HG03066 (cell line): ENCODE measurements around the gene DENND1A.

Experiments used
- ATAC-seq: cut with Tn5 transposase; IDR thresholded peaks from one replicate; pipeline ENCODE4 v1.9.1; 2021; ENCODE audit warnings: low read depth; ENCODE audit not compliant: unreplicated experiment

Gene DENND1A

DNA sequence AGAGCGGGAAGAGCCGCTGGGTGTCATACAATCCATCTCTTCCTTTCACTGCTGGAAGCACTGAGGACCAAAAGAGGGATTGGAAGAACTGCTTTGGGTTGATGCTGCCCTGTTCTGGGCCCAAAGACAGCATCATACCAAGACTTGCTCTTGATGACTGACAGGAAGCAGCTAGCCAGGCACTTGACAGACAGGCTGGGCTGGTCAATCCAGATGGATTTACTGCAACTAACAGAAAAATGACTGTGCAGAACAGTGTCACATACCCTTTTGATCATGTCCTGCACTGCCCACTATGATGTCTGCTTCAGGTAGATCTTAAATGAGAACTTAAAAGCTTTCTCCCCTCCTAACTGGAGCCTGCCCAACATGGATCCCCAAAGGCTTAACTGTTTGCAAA, 416.4 kb downstream of the DENND1A start:
- no peak for ATAC-seq

DNA sequence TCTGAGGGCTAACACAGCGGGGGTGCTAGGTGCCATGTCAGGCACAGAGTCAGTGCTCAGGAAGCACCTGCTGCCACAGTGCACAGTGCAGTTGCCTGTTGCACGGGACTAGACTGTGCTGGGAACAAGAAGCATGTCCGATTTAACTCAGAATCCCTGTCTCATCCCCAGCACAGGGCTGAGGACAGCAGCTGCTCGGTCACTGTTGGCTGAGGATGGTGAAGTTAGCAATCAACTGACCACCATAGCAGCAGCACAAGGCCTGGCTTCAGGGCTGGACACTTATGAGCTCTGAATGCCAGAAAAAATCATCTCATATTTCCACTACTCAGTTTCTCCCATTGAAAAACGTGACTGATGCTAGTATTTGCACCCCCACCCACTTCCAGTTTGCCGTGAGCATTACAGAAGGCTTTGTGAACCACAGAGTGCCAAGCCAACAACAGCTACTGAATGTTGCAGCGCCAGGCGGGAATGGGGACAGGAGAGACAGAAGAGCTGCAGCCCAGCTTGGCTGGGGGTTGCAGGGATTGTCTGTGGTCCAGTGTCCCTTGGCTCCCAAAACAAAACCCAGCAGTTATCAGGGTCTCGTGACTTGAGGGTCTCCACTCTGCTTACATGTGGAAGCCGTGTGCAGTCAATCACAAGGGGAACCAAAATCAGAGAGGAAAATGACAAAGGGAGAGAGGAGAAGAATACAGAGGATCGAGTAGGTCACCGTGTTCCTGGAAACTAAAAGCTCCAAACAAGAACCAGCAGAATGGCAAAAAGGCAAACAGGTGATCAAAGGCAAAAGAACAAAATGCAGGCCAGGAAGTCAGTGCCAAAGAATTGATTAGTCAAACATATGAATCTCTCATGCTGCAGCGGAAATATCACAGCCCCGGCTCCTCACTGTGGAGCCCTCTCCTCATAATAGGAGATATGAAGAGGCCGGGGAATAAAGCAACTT, 418.3 kb downstream of the DENND1A start:
- ATAC-seq: no peak

DNA sequence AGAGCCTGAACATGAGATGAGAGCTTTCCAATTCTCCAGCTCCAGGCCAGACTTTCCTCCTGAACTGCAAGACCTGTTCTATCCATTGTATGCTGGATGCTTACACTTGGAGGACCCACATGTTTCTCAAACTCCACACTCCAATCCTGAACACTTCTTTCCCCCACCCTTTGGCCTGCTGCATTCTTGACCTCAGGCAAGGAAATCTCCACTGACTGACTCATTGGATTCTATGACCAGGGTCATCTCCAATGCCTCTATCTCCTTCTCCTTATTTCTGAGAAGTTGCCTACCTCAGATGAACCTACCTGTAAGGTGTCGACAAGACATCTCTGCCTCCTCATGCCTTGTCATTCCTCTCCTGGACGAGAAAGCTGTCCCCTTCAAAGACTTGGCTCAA, 420.3 kb downstream of the DENND1A start:
- ATAC-seq: no peak

DNA sequence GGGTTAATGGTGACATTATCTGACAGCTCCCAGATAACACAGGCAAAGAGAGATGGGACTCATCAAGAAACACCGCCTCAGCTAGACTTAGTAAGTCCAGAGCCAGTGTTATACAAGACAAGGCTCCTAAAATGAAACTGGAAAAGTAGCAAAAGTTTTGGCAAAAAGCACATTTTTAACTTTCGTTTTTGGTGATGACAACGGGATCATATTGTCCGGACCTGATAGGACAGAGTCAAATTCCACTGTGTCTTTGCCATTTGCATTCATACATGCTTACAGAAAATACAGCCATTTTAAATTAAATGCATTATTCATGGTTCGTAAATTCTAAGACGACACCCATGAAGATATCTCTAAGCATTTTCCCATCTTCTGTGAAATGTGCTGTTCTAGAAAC, 421.9 kb downstream of the DENND1A start:
- no peak for ATAC-seq

DNA sequence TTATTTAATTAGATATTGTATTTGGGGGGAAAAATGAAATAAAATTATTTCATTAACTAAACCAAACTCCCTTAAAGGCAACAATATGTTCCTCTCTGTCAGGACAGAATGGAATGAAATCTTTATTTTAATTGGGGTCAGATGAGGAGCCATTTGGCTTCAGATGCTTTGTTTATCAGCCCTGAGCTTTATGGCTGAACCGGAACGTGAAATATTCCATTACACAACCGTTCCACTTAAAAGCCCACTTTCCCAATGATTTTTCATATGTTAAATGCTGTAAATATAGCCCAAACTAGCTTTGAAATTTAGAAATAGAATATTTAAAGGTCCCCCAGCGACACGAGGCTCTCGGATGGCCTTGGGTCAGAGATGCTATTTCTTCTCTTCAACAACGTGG, 424.4 kb downstream of the DENND1A start:
- no peak for ATAC-seq

- no peak for ATAC-seq
Measured at GRCh38 chr9:123500336-123500735, 429.6 kb downstream of the DENND1A start.

GRCh38 chr9:123497830-123498229, 432.1 kb downstream of the DENND1A start:
- ATAC-seq: no peak

GRCh38 chr9:123495731-123496130, 434.2 kb downstream of the DENND1A start:
- no peak for ATAC-seq

DNA sequence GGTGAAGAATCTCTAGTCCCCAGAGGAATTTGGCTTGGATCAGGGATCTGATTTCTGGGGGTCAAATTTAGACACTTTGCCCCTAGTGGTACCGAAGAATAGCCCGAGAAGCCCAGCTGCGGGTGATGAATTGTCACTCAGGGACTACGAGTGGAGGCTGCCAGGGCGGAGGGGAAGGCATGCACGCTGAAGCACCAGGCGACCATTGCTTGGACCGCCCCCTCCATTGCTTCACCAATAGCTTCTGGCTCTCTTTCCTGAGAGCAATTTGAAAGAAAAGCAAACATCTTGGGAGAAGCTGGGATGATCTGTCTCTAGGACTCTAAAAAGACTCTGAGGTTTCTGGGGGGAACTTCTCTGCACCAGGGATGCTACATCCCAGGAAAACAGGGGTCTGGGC, 436.3 kb downstream of the DENND1A start:
- ATAC-seq: no peak

- no peak for ATAC-seq
Measured at GRCh38 chr9:123490688-123491087, 439.2 kb downstream of the DENND1A start.

- ATAC-seq: no peak
Measured at GRCh38 chr9:123488722-123489321, 441.1 kb downstream of the DENND1A start.

DNA sequence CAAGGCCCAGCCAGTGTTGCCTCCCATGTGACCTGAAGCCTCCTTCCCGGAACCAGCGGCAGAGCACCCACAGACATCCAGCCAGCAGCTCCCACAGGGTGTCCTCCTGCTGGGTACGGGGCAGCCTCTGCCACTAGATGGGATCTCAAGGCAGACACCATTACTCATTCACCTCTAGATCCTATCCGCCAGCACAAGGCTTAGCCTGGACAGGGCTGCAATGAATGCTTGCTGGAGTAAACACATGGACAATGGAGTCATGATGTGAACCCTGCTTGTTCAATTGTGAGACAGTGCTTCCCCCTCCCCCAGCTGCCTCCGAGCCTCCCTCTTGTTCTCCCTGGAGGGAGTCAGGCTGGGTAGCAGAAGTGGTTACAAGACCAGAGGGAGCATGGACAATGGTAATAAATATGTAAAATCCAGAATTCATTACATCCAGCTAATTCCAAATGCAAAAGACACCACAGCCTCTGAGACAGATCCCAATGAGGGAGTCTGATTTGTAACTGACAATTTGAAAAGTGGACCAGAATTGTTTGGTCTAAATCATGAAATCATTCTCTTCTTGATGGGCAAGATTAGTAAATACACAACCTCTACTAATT, 441.9 kb downstream of the DENND1A start:
- no peak for ATAC-seq

DNA sequence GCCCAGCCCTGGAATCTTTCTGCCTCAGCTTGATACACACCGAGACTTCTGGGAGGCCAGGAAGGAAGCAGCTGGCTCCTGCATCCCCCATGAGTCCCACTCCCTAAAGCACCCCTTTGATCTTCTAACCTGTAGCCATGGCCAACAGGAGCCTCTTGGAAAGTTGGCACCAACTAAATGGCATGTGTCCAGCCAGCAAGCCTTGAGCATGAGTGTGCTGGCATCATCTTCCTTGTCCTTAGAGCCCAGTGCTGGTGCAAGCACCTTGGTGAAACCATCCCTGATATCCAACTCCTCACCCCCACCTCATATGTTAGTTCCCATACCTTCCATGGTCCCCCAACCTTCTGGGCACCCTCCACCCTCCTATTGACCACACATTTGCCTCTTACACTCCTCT, 443.5 kb downstream of the DENND1A start:
- no peak for ATAC-seq

- ATAC-seq: no peak
Measured at GRCh38 chr9:123485216-123485615, 444.7 kb downstream of the DENND1A start.

DNA sequence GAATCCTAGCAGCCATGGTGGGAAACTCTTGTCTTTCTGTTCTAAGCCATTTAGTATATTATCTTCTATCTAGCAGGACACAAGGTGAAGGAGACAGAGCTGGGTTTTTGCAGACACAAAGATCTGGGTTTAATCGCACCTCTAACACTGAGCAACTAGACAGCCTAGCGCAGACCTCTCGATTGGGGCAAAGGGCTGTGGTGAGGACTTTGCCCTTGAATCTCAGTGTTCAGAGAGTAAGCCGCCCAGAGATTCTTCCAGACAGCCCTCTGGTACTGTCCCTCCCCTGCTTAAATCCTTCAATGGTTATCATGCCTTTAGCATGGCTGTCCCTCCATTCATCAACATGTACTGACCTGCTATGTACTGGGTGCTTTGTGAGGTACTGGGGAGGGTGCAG, 445.8 kb downstream of the DENND1A start:
- ATAC-seq: no peak

DNA sequence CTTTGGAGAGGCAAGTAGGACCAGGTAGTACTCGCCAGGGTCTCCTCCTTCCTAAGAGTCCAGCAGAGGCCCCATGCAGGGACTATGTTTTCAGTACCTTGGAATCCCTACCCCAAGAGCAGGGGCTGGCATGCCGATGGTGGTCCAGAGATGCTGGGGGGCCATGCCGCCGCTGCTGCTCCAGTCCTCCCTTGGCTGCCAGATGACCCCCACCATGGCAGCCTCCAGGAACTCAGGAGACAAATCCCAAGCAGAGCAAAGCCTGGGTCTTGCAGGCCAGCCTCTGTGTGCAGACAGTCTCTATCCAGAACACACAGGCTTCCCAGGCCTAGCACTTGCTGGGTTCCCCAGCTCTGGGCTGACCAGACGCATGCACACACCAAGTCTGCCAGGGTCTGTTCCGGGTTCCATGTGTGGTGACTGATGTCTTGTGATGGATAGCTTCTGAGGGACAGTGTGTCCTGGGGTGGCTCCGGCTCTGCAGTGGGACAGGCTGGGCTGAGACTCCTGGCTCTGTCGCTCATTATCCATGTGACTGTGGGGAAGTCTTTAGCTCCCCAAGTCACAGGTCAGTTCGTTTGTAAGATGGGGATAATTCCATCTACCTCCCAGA, 446.6 kb downstream of the DENND1A start:
- no peak for ATAC-seq

- no peak for ATAC-seq
Measured at GRCh38 chr9:123482295-123482968, 447.5 kb downstream of the DENND1A start.

DNA sequence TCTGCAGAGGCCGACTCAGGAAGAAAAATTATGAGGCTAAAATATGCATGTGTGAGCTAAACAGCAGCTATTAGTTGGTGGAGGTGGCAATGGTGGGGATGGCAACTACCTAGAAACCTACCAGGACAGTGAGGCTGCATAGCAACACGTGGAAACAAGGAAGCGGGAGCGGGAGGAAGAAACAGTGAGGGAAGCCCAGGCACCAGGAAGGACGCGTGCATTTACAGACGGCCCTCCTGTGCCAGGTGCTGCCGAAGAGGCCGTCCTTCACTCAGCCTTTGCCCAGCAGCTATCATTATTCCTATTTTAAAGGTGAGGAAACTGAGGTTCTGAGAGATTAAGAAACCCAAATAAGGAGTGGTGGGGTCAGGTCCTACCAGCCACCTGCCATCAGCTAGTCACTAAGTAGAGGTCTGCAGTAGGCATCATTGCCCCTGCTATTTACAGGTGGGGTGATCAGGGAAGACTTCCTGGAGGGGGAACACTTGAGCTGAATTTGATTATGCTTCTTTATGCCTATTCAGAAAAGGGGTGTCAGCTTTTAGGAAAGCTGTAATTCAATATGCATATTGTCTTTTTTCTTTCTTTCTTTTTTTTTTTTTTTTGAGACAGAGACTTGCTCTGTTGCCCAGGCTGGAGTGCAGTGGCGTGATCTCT, 448.6 kb downstream of the DENND1A start:
- no peak for ATAC-seq

GRCh38 chr9:123480791-123481190, 449.1 kb downstream of the DENND1A start:
- no peak for ATAC-seq

DNA sequence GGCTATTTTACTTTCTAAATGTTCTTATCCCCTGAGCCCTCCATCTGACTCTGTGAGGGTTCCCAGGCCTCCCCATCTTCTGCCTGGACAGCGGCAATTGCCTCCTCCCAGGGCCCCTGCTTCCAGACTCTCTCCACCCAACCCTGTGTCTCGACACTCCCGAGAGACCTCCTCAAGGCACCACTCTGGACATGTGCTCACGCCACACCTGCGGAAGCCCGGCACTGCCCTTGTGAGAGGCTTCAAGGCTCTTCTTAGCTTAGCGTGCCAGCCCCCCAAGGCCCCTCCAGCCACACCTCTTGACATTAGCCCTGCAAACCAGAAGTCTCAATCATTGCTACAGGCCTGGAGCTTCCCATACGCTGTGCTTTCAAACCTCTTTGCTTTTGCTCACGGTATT, 449.8 kb downstream of the DENND1A start:
- ATAC-seq: no peak
